Stimulated activated CD4-positive, alpha-beta T cell treated with anti-CD3 and anti-CD28 coated beads, Interleukin-4, amount 100 ng/mL, for 4 hours (primary cell): Measurements from ENCODE around the gene PIGR.

Experiments used
- DNase-seq, 2 experiments: peaks; one replicate each; pipeline ENCODE4 v3.0.0-alpha.2; 2020

PIGR gene

DNA sequence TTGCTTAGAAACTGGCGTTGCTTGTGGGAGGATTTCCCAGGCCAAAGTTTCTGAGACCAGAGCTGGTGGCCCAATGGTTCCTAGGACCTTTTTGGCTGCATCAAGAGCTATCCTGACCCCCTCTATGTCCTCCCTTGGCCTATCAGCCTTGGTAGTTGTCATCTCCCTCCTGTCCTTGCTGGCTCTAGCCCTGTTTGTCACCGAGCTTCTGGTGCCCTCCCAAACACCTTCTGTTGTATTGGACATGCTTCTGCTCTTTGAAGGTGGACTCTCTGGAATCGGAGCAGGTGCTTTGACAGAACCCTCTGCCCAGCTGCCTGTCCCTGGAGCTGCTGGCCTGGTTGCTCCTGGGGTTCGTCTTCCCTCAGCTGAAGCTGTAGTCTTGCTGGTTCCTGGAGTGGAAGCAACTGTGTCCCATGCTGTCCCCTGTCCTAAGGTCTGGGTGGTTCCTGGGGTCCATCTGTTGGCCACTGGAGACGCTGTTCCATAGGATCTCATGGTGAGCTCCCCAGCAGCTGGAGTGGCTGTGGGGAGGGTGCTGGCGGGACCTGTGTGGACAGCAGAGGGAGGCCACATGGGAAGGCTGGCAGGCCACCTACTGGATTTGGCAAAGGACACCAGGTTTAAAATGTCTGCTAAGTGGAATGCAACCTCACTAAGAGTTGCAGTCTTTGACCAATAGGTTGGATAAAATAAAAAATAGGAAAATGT is 14.6 kb upstream of the PIGR start:
- no peak for DNase-seq

DNA sequence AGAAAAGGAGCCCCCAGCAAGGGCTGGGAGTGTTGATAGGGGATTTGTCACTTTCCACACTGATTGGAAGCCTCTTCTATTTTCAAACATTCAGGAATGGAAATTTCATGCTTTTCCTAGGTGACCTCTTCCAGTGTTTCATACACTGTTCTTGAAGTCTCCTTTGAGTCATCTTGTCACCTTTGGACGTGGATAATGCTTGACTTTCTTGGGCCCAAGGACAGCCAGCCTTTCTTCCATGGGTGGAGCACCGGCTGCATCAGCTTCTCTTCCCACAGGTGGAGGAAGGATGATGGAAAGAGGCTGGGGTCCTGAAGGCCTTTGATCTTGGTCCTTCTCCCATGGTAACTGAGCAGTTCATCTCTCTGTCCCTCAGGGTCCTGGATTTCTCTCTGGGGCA is 11.9 kb upstream of the PIGR start:
- no peak for DNase-seq

DNA sequence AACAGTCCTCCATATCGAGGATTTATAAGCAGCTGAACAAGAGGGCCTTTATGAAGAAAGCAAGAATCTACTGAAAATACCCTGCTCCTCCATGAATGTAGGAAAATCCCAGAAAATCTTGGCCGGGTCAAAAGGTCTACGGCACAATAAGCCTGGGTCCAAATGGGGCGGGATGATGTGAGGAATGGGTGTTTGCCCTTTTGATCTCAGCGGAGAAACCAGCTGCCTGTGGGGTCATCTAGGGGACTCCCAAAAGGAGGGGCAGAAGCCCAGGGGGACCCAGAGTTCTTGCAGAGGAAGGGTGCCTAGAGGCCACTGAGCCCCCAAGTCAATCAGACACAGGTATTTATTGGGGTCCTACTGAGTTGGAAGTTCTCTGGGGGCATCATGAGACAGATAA is 11.4 kb upstream of the PIGR start:
- DNase-seq = no peak

DNA sequence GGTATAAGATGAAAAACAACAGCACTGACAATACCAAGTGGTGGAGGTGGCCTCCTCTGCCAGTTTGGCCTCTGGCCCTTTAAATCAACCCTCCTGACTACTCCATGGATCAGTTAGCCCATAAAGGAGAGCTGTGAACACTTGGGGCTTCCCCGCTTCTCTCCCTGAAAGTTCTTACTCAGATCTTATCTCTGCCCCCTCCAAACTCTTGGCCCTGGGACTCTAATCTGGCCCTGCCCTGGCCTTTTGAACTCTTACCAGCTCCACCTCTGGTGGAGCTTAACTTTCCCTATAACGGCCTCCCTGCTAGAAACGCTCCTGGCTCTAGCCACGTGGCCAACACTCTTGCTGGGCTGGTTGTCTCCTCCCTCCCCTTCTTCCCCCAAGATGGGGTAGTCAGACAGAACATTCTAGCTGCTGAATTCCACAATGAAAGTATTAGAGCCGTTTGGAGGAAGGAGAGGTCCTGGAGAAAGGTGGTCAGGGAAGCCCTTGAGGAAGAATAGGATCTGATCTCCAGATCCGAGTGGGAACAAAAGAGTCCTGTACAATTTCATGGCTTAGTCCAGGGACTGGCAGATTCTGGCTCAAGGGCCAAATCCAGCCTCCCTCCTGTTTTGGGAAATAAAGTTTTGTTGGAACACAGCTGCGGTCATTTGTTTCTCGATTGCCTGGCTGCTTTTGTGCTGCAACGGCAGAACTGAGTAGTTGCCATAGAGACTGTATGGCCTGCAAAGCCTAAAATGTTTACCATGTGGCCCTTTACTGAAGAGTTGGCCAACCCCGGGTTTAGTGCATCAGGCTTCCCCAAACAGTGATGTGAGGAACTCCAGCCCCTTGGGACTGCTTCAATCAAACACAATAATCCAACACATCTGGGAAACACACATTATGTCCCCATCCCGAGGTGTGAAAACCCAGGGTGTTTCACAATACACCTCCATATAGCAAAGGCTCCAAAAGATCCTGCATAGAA is 9.5 kb upstream of the PIGR start:
- DNase-seq = no peak

DNA sequence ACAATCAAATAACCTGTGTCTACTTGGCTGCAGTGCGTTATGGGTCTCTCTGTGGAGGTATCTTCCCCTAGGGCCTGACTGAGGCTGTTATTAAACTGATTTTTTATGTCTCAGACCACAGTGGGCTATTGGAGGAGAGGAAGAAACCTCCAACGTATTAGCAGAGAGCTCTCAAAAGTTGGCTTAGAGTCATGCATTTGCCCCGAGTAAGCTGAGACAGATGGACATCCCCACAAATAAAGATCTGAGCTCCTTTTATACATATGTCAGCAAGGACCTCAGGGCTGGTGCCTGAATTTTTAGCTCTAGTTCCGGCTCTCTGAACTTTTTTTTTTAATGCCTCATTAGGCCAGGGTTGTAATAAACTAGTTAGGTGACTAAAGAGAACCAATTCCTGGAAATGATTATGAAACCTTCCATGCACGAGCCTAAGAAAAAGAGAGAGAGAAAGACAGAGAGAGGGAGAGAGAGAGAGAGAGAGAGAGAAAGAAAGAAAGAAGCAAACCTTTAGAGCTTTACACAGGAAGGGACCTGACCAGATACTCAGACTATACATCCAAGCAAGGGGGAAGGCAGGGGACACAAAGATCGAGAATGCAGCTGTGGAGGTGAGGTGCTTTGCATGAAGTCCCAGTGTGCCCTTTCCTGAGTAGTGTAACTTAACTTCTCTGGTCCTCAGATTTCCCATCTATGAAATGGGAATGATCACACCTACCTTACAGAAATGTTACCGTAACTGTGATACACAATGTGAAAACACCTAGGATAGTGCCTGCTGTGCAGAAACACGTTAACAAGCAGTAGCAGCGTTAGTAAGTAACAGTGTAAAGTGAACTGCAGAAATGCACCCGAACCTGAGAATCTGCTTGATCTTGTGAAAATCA is 8.4 kb upstream of the PIGR start:
- no peak for DNase-seq

DNA sequence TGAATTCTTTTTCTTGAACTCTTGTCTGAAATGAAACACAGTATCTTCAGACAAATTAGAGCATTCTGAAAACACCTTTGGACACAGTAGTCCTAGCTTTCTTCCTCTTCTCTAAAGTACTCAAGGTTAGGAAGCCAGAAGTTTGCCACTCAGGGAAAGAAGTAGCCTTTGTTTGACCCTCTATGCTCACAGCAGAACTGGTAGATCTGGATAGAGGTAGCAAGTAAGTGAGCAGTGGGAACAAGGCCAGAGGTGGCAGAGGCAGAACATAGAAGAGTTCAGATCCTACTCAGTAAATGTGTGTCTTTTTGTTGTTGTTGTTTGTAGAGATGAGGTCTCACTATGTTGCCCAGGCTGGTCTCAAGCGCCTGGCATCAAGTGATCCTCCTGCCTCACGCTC is 7.4 kb upstream of the PIGR start:
- DNase-seq = no peak

DNA sequence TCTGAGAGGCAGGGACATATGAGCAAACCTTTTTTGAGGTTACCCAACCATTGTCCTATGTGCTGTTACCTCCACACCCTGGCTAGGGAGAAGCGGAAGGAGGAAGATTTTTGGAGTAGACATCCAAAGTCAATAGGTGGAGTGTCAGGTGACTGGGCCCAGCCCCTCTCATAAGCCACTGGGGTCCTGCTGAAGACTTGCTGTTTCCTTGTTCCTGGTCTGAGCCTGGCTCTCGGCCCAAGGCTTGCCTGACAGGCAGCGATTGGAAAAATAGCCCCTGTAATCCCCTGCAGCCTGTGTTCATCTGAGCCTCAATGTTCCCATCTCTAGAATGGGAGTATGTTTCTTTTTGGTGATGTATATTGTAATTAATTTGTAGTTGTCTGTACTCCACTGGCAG is 6.9 kb upstream of the PIGR start:
- no peak for DNase-seq

DNA sequence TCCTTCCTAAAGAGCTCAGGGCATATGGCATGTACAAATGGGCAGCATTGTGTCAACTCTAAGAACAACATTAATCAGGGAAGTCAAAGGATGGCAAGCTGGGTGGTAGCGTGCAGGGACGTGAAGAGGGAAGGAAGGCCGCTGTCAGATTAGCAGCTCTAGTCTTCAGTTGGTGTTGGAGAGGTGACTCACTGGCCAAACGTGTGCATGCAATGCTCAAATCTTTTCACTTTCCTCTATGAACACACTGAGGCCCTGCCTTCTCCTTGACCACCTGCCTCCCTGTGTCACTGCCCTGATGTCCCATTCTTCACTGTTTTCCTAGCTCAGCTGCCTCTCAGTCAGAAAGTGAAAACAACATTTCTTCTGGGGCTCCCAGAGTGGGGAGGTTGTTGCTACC is 5.9 kb upstream of the PIGR start:
- DNase-seq = no peak

DNA sequence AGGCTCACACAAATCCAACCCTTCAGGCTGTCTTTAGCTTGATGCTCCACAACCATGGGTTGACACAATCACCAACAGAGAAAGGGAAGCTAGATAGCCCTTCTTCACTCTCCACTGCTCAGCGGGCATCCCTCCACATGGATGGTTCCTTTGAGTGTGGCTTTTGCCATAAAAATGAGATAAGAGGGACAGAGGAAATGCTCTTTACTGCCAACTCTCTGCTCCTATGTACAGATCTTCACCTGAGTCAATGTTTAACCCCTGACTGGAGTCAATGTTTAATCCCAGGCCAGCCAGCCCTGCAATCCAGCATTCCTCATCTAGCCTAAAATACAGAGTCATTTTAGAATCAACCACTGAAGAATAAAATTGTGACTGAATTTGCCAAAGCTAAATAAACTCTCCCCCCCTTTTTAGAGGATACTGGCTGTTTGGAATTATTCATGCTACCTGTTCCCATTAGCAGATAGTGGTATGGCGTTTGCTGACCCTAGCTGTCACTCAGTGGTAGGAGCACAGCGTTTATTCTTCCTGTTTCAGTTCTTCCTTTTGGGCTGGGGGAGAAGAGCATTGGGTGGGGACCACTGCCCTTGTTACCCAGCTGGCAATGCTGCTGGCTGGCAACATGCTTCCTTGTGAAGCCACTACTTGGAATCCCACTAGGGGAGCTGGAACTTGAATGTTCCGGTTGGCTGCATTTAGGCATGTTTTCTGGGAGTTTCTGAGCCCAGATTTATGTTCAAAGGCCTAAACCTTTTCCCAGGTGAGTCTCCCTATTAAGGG is 5.2 kb upstream of the PIGR start:
- DNase-seq = no peak

DNA sequence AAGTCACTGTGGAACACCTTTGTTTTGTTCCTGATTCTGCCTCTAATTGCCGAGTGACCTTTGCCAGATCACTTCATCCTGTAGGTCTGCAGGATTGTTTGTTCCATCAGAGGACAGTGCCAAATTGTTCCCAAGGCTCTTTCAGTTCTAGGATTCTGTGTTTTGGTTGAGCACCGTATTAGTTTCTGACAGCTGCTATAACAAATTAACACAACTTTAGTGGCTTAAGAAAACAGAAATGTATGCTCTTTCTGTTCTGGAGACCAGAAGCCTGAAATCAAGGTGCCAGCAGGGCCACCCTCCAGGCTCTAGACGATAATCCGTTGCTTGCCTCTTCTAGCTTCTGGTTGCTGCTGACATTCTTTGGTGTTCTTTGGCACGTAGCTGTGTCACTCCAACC is 3.4 kb upstream of the PIGR start:
- no peak for DNase-seq

DNA sequence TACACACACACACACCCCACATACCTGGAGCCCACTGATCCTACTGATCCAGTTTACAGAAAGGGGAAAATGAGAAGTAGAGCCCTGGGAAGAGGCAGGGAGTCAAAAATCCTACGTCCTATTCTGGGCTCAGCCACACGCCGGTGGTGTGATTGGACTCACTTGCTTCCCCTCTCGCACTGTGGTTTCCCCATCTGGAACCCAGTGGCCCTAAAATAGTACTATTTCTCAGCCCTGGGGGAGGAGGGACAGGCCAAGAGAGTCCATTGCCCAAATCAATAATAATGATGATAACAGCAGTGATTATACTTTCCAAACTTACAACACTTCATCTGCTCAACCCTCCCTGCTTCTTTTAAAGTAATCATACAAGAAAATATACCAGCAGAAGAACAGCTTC is 2.9 kb upstream of the PIGR start:
- no peak for DNase-seq

DNA sequence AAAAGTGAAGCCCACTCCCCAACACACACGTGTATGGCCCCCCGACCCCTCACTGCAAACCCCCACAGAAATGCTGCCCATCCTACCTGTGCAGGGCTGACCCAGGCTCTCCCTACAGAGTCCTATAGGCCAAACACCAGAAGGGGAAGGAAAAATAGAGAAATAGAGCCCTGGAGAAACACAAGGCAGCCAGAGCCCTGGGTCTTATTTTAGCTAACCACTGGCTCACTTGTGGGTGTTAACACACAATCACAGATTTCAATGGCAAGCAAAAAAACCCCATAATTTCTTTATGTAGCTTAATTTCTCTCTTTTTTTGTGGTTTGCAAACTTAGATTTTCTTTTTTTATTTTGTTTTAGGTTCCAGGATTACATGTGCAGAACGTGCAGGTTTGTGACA is 989 bp upstream of the PIGR start:
- no peak for DNase-seq

DNA sequence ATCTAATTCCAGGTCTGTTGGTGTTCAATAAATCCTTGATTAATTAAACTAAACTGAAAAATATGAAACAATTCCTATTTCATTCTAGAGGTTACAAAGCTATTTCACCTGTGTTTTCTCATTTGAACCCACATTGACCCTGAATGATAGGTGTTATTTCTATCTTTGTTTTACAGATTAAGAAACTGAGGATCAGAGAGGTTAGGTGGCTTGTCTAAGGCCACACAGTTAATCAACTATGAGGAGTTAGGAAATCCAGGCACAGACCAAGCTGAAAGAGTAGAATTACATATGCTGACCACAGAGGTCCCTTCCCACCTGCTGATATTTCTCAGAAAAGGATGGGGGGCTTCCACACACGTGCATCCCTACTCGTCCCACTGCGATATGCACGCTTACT is 487 bp downstream of the PIGR start:
- no peak for DNase-seq

DNA sequence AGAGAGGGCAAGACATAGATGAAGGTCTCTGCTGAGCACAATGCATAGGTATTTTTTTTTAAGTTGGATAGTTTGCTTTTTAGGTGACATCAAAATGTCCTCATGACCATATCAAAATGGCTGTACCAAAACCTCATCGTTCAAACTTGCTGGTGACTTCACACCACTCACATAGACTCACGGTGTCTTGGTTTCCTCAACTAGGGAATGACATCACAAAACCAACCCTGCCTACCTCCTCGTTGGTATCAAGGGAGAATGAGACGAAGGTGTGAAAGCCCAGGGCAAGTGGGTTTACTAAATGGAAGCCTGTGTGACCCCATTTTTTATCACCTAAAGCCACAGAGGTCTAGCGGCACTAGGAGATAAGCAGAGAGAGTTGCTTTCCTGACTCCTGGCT is 1.6 kb downstream of the PIGR start:
- no peak for DNase-seq

DNA sequence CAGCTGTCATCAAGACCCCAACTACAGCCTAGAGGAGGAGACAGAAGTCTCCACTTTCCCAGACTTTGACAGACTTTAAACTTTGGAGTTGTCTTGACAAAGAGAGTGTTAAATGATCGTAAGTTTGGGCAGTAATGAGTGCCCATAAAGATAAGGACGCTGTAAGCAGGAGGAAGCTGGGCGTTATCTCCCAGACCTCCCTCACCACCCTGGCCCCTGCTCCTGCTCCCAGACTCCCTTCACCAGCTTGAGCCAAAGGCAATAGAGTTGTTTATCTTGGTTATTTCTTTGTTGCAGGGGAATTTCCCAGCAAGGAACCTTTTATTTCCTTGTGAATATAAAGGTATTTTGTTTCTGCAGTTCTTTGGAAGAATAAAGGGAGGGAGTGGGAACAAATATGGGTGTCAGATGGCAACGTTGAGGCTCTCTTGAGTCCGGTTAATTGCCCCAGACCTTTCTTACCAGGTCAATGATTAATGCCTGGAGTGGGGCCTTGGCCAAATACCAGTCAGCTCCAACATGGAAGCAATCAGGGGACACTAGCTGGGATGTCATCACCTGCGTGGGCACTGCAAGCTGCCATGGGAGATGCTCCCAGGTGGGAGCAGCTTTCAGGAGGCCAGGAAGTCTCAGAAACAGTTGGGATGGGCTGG is 4.4 kb downstream of the PIGR start:
- no peak for DNase-seq

DNA sequence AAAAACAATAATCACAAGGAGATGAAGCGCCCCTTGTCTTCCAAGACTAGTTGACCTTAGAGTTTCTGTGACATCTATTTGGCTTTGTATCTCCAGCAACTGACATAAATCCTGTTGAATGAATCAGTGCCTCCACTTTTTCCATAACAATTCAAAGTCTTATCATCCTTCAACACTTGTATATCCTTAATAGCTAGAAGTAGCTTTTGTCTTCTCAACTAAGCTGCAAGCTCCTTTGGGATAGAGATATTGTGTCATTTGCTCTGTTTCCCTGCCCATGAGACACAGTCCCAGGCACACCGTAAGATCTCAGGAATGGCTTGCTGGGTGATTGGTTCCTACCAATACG is 5.7 kb downstream of the PIGR start:
- DNase-seq = no peak

DNA sequence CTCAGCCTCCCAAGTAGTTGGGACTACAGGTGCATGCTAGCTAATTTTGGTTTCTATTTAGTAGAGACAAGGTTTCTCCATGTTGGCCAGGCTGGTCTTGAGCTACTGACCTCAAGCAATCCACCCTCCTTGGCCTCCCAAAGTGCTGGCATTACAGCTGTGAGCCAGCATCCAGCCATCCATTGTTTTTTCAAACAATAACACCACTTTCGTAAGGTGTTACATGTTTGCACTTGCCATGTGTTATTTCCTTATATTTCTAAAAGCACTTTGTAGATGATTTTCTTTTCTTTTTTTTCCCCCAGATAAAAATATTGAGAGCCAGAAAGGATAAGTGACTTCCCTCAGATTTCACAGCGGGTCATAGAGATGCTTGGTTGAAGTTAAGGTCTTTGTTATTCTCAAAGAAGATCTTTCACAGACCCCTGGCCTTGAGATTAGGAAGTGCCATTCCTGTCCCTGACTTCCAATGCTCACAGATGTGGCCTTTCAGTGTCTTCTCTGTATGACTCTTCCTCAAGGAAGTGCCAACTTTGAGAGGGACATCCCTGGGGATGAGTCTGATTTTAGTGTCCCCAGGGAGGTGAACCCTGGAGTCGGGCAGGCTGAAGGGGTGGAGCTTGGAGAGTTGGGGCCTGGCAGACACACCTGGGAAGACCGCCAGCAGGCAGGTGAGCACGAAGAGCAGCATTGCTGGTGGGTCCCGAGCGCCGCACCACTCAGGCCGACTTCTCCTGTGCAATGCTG is 6.3 kb downstream of the PIGR start:
- no peak for DNase-seq

DNA sequence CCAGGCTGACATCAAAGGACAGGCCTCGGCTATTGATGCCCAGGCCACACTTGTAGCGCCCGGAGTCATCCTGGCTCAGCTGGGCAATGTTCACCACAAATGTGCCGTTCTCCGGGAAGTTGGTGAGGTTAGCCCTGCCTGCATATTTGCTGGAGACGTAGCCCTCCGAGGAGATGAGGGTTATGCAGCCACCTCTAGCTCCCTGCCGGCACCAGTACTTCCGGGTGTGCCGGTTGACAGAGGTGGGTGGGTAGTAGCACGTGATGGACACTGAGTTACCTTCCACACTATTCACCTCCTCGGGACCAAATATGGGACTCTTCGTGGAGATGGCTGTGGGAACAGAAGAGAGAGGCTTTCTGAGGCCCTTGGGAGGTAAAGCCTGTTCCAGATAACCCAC is 7.1 kb downstream of the PIGR start:
- no peak for DNase-seq

DNA sequence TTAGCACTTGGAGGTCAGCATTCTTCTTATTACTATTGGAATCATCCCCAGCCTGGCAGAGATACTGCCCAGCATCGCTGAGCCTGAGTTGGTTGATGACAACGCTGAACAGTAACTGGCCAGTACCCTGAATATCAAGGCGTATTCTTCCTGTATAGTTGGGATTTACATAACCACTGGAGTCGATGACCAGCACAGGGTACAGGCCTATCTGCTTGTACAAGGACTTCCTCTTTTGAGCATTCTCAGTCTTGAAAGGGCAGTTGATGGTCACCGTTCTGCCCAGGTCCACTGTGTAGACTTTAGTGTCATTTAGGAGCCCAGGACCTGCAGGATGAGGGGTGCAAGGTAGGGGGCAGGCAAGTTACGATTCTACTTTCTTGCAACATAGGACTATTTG is 8.8 kb downstream of the PIGR start:
- DNase-seq = no peak

DNA sequence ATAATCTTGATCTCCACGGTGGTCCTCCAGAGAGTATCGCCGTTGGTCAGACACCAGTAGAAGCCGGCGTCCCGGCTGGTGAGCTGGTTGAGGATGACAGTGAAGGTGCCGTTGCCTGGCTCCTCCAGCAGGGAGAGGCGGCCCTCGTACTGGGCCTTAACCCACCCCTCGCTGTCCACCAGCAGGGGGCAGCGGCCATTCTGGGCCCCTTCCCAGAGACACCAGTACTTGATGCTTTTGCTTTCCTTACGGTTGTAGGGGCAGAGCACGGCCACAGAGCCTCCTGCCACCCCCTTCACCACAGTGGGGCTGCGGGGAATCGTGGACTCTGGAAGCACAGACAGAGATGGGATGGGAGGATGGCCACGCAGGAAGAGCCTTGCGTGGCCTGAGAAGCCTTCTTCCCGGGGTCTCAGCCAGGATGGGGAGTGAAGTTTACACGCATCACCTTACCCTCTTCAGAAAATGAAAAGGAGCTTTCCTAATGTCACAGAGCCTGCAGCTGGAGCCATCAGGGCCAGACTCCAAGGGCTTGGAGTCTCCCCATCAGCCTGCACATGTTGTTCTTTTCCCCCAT is 10.7 kb downstream of the PIGR start:
- DNase-seq = peak in 1 of 2 experiments; percentile 47
